B cell (primary cell): ENCODE results near the gene EEFSEC. TPM values are rescaled to one million over a fixed set of nuclear protein-coding genes. Genes with fewer than 3 reads are reported as not detected.

Source experiments
- ATAC-seq: fragments of 200-7000 bp; cut with Tn5 transposase; one replicate; pipeline ENCODE4 v1.10.0; 2021; ENCODE audit warnings: low read depth, mild to moderate bottlenecking, moderate number of reproducible peaks, moderate library complexity
- CTCF ChIA-PET: fragments of 350-600 bp; sonication (Branson Sonifier 250); formaldehyde crosslinking; loops from one replicate; lab custom pipeline; 2021; ENCODE audit warnings: antibody characterized with exemption, inconsistent platforms; lab: Charles Lee
- POLR2A ChIA-PET: fragments of 350-600 bp; sonication (Branson Sonifier 250); formaldehyde crosslinking; loops from one replicate; lab custom pipeline; 2021; ENCODE audit warnings: antibody characterized with exemption; lab: Charles Lee
- DNase-seq: peaks from one replicate; pipeline ENCODE4 v3.0.0; 2013
- H2AFZ ChIP-seq: 2 replicates; pipeline ENCODE4 v1.6.1; 2012; ENCODE audit warnings: mild to moderate bottlenecking, low read depth, low read length; ENCODE audit not compliant: insufficient read depth, poor library complexity, severe bottlenecking
- H3K27ac ChIP-seq, 2 donors: 1 replicate in 1 of 2; 2 replicates in 1 of 2; pipeline ENCODE4 v1.5.1; 2012 to 2013; ENCODE audit warnings: low read length in 2 of 2, mild to moderate bottlenecking in 2 of 2, moderate library complexity in 1 of 2
- H3K27me3 ChIP-seq, 4 experiments: fragments of 200-600 bp in 1 of 4; sonication (generic) in 1 of 4; replicated peaks in 1 of 4; 1 replicate in 2 of 4; 2 replicates in 2 of 4; pipeline versions ENCODE4 v1.6.1 to v1.7.0; 2013 to 2016; ENCODE audit warnings: low read length in 3 of 4, mild to moderate bottlenecking in 2 of 4, mixed read lengths in 1 of 4, moderate library complexity in 1 of 4; ENCODE audit not compliant: insufficient read depth in 4 of 4, control insufficient read depth in 3 of 4; ENCODE audit errors: control extremely low read depth in 1 of 4
- H3K36me3 ChIP-seq, 2 experiments: replicated peaks in 1 of 2; 1 replicate in 1 of 2; 2 replicates in 1 of 2; pipeline versions ENCODE4 v1.6.1 to v1.7.1; 2013; ENCODE audit warnings: low read length in 1 of 2; ENCODE audit not compliant: insufficient read depth in 2 of 2, control insufficient read depth in 1 of 2; ENCODE audit errors: control extremely low read depth in 1 of 2, extremely low read depth in 1 of 2
- H3K4me1 ChIP-seq, 2 donors: fragments of 200-600 bp in 1 of 2; sonication (generic) in 1 of 2; 1 replicate in 1 of 2; 2 replicates in 1 of 2; pipeline versions ENCODE4 v1.5.1 to v1.6.1; 2013 to 2017; ENCODE audit warnings: low read length in 2 of 2; ENCODE audit not compliant: control insufficient read depth in 2 of 2, insufficient read depth in 2 of 2
- H3K4me2 ChIP-seq: replicated peaks from 2 replicates; pipeline ENCODE3; 2012; ENCODE audit warnings: mild to moderate bottlenecking, low read depth, low read length; ENCODE audit not compliant: poor library complexity, severe bottlenecking
- H3K4me3 ChIP-seq, 5 experiments: fragments of 200-600 bp in 1 of 5; sonication (generic) in 1 of 5; 1 replicate in 3 of 5; 2 replicates in 2 of 5; pipeline versions ENCODE4 v1.5.1 to v1.7.0; 2011 to 2016; ENCODE audit warnings: low read length in 4 of 5, mild to moderate bottlenecking in 4 of 5, low read depth in 2 of 5, control low read depth in 1 of 5, moderate library complexity in 1 of 5; ENCODE audit not compliant: insufficient read depth in 1 of 5; ENCODE audit errors: control extremely low read depth in 1 of 5, extremely low read depth in 1 of 5
- H3K79me2 ChIP-seq: fragments of 200-600 bp; sonication (generic); one replicate; pipeline ENCODE4 v1.6.0; 2016; ENCODE audit warnings: low read length; ENCODE audit not compliant: control insufficient read depth, insufficient read depth
- H3K9ac ChIP-seq: fragments of 200-600 bp; sonication (generic); 2 replicates; pipeline ENCODE4 v1.6.1; 2017; ENCODE audit warnings: mild to moderate bottlenecking, low read length, moderate library complexity
- H3K9me3 ChIP-seq, 3 donors: one replicate each; pipeline versions ENCODE4 v1.6.1 to v1.7.1; 2013; ENCODE audit warnings: low read length in 2 of 3; ENCODE audit not compliant: control insufficient read depth in 2 of 3, insufficient read depth in 1 of 3; ENCODE audit errors: control extremely low read depth in 1 of 3
- H4K20me1 ChIP-seq: 2 replicates; pipeline ENCODE4 v1.6.0; 2012; ENCODE audit warnings: mild to moderate bottlenecking, low read length; ENCODE audit not compliant: insufficient read depth, control insufficient read depth, poor library complexity, severe bottlenecking
- H3K27ac Mint-ChIP-seq: one replicate; pipeline ENCODE4 v1.8.0; 2021; ENCODE audit warnings: mixed read lengths
- H3K27me3 Mint-ChIP-seq: one replicate; pipeline ENCODE4 v1.8.0; 2021; ENCODE audit warnings: mixed read lengths
- H3K4me1 Mint-ChIP-seq: one replicate; pipeline ENCODE4 v1.8.0; 2021; ENCODE audit warnings: mixed read lengths
- H3K4me3 Mint-ChIP-seq: one replicate; pipeline ENCODE4 v1.8.0; 2021; ENCODE audit warnings: mixed read lengths
- H3K9me3 Mint-ChIP-seq: one replicate; pipeline ENCODE4 v1.8.0; 2022; ENCODE audit warnings: mixed read lengths; ENCODE audit not compliant: insufficient read depth
- EZH2 ChIP-seq: IDR thresholded peaks from 2 replicates; pipeline ENCODE4 v1.6.1; 2012; ENCODE audit warnings: borderline replicate concordance, low read depth, mild to moderate bottlenecking, moderate library complexity, low read length; ENCODE audit not compliant: insufficient read depth, poor library complexity, severe bottlenecking
- WGBS: methylation state at CpG from one replicate; pipeline ENCODE4 v1.1.5; 2013; ENCODE audit warnings: missing lambda C conversion rate; ENCODE audit not compliant: insufficient coverage; 5-methylcytosine and 5-hydroxymethylcytosine counted together
- intact Hi-C: fragments of 100-400 bp; cut with micrococcal nuclease; formaldehyde crosslinking; loops from one replicate; pipeline ENCODE4 v1.10.0; 2022
- polyA plus RNA-seq: library from polyadenylated mRNA; depleted of rRNA; stranded (reverse); fragments of >200 nt; gene quantifications from 2 replicates; pipeline ENCODE4 v1.2.3, GENCODE V29; 2012
- total RNA-seq, 2 donors: library from RNA; stranded (reverse); fragments of 120-200 nt in 1 of 2; gene quantifications; 1 replicate in 1 of 2; 2 replicates in 1 of 2; pipeline versions ENCODE4 v1.2.3 to v1.2.4, GENCODE V29; 2013 to 2022
- TF ChIP-seq, protein P1 (sequence below): fragments of 200-600 bp; IDR thresholded peaks from one replicate; pipeline ENCODE4 v1.8.0; 2022; ENCODE audit warnings: antibody characterized with exemption, mild to moderate bottlenecking

Gene EEFSEC
- total and polyA plus RNA-seq, 2 donors (not counting 1 experiment from before 2014, with no cell fraction given) = 17.9 to 18.4 TPM

DNA sequence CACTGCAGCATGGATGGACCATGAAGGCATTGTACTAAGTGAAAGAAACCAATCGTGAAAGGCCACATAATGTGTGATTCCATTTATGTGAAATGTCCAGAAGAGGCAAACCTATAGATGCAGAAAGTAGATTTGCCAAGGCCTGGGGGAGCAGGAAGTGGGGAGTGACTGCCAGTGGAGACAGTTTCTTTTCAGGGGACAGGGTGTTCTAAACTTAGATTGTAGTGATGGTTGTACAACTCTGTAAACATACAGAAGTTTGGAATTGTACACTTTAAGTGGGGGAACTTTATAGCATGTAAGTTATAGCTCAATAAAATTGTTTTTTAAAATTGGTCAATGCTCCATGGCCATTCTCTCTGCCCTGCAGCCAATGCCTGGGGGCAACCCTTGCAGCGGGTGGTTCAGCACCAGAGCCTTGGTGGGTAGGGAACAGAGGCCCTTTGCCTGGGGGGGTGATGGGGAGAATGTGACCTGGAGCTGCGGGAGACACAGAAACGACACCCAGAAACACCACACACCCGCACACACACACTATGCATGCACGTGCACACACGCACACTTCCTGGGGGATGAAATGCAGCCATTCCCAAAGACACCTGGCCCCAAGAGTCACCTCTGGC is 270.4 kb downstream of the EEFSEC start:
- Mint-ChIP-seq H3K9me3 (no peaks in the 10 kb centered on the region), H3K27me3 (peaks cover 10% of the 10 kb centered on the region), H3K4me3 (no peak overlapping the region), H3K27ac (no peak overlapping the region), H3K4me1 (no peaks in the 10 kb centered on the region)
- Histone ChIP-seq H3K4me1 (peaks cover 3 to 4% of the 10 kb centered on the region in 2 donors), H3K4me2 (no peak overlapping the region), H3K79me2 (no peaks in the 10 kb centered on the region), H3K9me3 (peaks cover 0 to 5% (median 0%) of the 10 kb centered on the region in 3 donors), H3K36me3 (no peaks in the 10 kb centered on the region), H3K27me3 (peaks cover 0 to 19% (median 1%) of the 10 kb centered on the region in 4 experiments), H4K20me1 (no peaks in the 10 kb centered on the region), H3K4me3 (no peak overlapping the region), H3K27ac (no peak overlapping the region), H3K9ac (no peak overlapping the region), H2AFZ (no peak overlapping the region)
- 96% methylated on average over 6 of the region's 7 CpGs for WGBS
- no peak for ATAC-seq
- CTCF ChIA-PET = no interaction called here
- POLR2A ChIA-PET = no interaction called here
- no peak for DNase-seq
- TF ChIP-seq, protein P1, sequence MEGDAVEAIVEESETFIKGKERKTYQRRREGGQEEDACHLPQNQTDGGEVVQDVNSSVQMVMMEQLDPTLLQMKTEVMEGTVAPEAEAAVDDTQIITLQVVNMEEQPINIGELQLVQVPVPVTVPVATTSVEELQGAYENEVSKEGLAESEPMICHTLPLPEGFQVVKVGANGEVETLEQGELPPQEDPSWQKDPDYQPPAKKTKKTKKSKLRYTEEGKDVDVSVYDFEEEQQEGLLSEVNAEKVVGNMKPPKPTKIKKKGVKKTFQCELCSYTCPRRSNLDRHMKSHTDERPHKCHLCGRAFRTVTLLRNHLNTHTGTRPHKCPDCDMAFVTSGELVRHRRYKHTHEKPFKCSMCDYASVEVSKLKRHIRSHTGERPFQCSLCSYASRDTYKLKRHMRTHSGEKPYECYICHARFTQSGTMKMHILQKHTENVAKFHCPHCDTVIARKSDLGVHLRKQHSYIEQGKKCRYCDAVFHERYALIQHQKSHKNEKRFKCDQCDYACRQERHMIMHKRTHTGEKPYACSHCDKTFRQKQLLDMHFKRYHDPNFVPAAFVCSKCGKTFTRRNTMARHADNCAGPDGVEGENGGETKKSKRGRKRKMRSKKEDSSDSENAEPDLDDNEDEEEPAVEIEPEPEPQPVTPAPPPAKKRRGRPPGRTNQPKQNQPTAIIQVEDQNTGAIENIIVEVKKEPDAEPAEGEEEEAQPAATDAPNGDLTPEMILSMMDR = no peak
- TF ChIP-seq EZH2 = no peak
- intact Hi-C loops = no loop called here

DNA sequence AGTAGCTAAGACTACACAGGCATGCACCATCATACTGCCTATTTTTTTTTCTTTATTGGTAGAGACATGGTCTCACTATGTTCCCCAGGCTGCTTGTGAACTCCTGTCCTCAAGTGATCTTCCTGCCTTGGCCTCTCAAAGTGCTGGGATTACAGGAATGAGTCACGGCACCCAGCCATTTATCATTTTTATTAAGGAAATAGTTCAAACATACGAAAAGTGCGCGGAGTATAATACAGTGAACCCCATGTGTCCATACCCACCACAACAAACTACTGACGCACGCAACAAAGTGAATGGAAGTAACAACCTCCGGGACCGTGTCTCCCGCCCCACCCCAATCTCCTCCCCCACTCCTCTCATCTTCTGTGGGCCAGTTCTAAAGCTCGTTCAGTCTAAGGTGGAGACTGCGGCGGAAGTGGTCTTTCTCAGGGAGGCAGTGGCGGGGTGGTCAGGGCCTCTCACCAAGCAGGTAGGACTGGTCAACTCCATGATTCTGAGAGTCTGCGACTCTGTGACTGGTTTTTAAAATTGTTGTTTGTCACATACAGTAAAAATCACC is 271.3 kb downstream of the EEFSEC start:
- CTCF ChIA-PET = interaction anchor here (0.9 to 3.7 kb wide), 2 partner anchors 159 to 183 kb away, joined by 3 to 29 read pairs; no protein-coding TSS in a partner anchor
- Mint-ChIP-seq H3K27ac (no peak overlapping the region), H3K4me1 (no peaks in the 10 kb centered on the region), H3K4me3 (no peak overlapping the region), H3K9me3 (no peaks in the 10 kb centered on the region), H3K27me3 (peaks cover 11% of the 10 kb centered on the region)
- POLR2A ChIA-PET = no interaction called here
- H4K20me1 ChIP-seq = no peaks in the 10 kb centered on the region
- no peak overlapping the region for H2AFZ ChIP-seq
- H3K79me2 ChIP-seq = no peaks in the 10 kb centered on the region
- no peak for DNase-seq
- ATAC-seq = no peak
- 99% methylated on average over 11 of the region's 14 CpGs for WGBS
- peaks cover 3 to 4% of the 10 kb centered on the region in 2 donors for H3K4me1 ChIP-seq
- H3K9me3 ChIP-seq = peaks cover 0 to 3% (median 0%) of the 10 kb centered on the region in 3 donors
- peaks cover 0 to 19% (median 1%) of the 10 kb centered on the region in 4 experiments for H3K27me3 ChIP-seq
- TF ChIP-seq, protein P1 = no peak
- no peak for TF ChIP-seq EZH2
- H3K27ac ChIP-seq = no peak overlapping the region
- H3K36me3 ChIP-seq = no peaks in the 10 kb centered on the region
- intact Hi-C loops = no loop called here
- H3K4me2 ChIP-seq = no peak overlapping the region
- H3K9ac ChIP-seq = no peak overlapping the region
- no peak overlapping the region for H3K4me3 ChIP-seq
